ENCODE data around the gene TIMP1. TPM values are rescaled to one million over a fixed set of nuclear protein-coding genes. Genes with fewer than 3 reads are reported as not detected.
A peak's percentile ranks its signal among the peaks of the same experiment; 100 is the strongest.

The TIMP1 gene
- 10 to 100 TPM; 58.7 to 68.5 TPM for total RNA-seq

DNA sequence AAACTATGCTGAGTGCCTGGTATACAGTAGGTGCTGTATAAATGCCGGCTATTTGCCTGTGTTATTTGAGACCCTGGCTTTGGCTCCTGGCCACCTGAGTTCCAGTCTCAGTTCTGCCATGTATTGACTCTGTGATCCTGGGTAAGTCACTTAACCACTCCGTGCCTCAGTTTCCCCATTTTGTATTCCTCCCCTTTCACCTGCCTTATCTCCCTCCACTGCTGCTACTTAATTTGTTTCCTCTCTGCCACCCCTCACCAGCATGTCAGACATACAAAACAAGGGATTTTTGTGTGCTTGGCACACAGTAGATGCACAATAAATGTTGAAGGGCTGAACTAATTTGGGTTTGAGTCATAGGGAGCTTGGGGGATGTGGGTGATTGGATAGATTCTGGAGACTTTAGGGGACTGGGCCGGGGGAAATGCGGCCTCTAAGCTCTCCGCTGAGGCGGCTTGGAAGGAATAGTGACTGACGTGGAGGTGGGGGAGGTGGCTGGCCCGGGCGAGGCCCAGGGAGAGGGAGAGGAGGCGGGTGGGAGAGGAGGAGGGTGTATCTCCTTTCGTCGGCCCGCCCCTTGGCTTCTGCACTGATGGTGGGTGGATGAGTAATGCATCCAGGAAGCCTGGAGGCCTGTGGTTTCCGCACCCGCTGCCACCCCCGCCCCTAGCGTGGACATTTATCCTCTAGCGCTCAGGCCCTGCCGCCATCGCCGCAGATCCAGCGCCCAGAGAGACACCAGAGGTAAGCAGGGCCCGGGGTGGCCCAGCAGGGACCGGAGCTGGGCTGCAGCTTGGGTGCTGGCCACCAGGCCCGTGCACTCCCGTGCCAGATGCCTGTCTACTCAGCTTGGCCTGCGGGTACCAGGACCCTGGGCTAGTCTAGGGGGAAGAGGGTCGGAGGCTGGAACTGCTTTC lies at the start of gene TIMP1:
TSS of gene TIMP1 (plus strand) at position 706 of the 917 bp plus-strand sequence. CDS start 980 bp downstream, outside the sequence.
- H3K36me3 Mint-ChIP-seq (ENCODE audit: low read depth): peaks cover 12% of the 10 kb centered on the region
- ATAC-seq: peak; percentile 99
- ChIA-PET POLR2A (interaction anchor here (1.0 kb wide), 1 partner anchor 26 kb away, joined by 3 read pairs; no protein-coding TSS in a partner anchor), CTCF (interaction anchor here (1.5 kb wide), 1 partner anchor 47 kb away, joined by 6 read pairs; no protein-coding TSS in a partner anchor)
- peaks cover 5% of the 10 kb centered on the region for H3K27me3 Mint-ChIP-seq (ENCODE audit: low read depth)
- H3K9me3 Mint-ChIP-seq (ENCODE audit: insufficient read depth): no peaks in the 10 kb centered on the region
- H3K27ac Mint-ChIP-seq: peak within 1 kb of the TSS; percentile 72
- peaks cover 21% of the 10 kb centered on the region for H3K4me1 Mint-ChIP-seq (ENCODE audit: low read depth)
- DNase-seq: peak; percentile 89
- peak within 1 kb of the TSS; percentile 54 for H3K4me3 Mint-ChIP-seq

- ChIA-PET POLR2A (no interaction called here), CTCF (no interaction called here)
- ATAC-seq (no peak), DNase-seq (no peak)
- H3K36me3 Mint-ChIP-seq (ENCODE audit: low read depth): no peaks in the 10 kb centered on the region
- H3K27ac Mint-ChIP-seq: no peak overlapping the region
- peaks cover 2% of the 10 kb centered on the region for H3K4me1 Mint-ChIP-seq (ENCODE audit: low read depth)
- no peaks in the 10 kb centered on the region for H3K27me3 Mint-ChIP-seq (ENCODE audit: low read depth)
- H3K4me3 Mint-ChIP-seq: no peak overlapping the region
- no peaks in the 10 kb centered on the region for H3K9me3 Mint-ChIP-seq (ENCODE audit: insufficient read depth)
These were observed 42.4 kb upstream of the TIMP1 start for GRCh38 chrX:47539860-47540259.

DNA sequence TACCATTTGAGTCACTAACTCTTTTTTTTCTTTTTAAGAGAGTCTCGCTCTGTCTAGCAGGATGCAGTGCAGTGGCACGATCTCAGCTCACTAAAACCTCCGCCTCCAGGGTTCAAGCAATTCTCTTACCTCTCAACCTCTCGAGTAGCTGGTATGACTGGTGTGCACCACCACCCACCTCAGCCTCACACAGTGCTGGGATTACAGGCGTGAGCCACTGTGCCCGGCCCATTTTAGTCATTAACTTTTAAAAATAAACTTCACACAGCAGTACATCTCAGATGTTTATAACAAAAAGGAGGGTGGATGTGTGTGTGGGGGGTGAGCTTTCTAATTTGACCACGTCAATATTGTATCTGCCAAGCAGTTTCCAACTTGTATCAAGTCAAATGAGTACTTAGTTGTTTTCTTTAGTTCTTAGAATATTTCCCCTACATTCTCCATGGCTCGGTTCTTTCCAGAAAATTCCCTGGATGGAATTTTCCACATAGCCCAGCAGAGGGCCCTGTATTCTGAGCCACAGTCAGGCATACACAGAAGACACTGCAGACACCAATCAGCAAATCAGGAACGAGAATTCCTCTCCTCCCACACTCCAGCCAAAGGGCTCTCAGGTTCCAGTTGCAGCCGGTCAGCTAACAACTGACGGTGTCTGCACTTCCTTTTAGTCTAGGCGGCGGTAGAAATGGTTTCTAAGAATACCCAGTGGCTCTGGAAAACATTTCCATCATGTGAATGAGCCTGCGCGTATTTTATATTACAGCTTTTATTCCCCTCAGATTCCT lies 41.3 kb upstream of the TIMP1 start:
- H3K27me3 Mint-ChIP-seq (ENCODE audit: low read depth): no peaks in the 10 kb centered on the region
- CTCF ChIA-PET: no interaction called here
- POLR2A ChIA-PET: no interaction called here

GRCh38 chrX:47543496-47543895 lies 38.7 kb upstream of the TIMP1 start:
- CTCF ChIA-PET: no interaction called here

More for the DNA sequence above, 41.3 kb upstream of the TIMP1 start:
- Mint-ChIP-seq H3K4me3 (no peak overlapping the region), H3K9me3 (ENCODE audit: insufficient read depth) (no peaks in the 10 kb centered on the region), H3K4me1 (ENCODE audit: low read depth) (peaks cover 2% of the 10 kb centered on the region), H3K36me3 (ENCODE audit: low read depth) (no peaks in the 10 kb centered on the region), H3K27ac (no peak overlapping the region)
- ATAC-seq (no peak), DNase-seq (no peak)

GRCh38 chrX:47556045-47556623 lies 26.1 kb upstream of the TIMP1 start:
- peak; percentile 90 for DNase-seq
- Mint-ChIP-seq H3K4me1 (ENCODE audit: low read depth) (peaks cover 22% of the 10 kb centered on the region), H3K9me3 (ENCODE audit: insufficient read depth) (no peaks in the 10 kb centered on the region), H3K27ac (peak overlapping the region; percentile 90), H3K36me3 (ENCODE audit: low read depth) (no peaks in the 10 kb centered on the region), H3K27me3 (ENCODE audit: low read depth) (no peaks in the 10 kb centered on the region), H3K4me3 (peak overlapping the region; percentile 82)
- peak; percentile 93 for ATAC-seq
- ChIA-PET CTCF (interaction anchor here (0.9 kb wide), 1 partner anchor 411 kb away, joined by 3 read pairs; the partner anchor contains the start of gene RBM10), POLR2A (interaction anchor here (0.6 to 1.3 kb wide), 6 partner anchors 9 to 337 kb away, joined by 3 to 4 read pairs (median 3); partner anchors contain the start of genes CDK16, CFP and TIMP1)

More at GRCh38 chrX:47543496-47543895, 38.7 kb upstream of the TIMP1 start:
- DNase-seq: no peak
- H3K36me3 Mint-ChIP-seq (ENCODE audit: low read depth): no peaks in the 10 kb centered on the region
- ATAC-seq: no peak
- POLR2A ChIA-PET: no interaction called here
- H3K27me3 Mint-ChIP-seq (ENCODE audit: low read depth): no peaks in the 10 kb centered on the region
- H3K27ac Mint-ChIP-seq: no peak overlapping the region
- H3K9me3 Mint-ChIP-seq (ENCODE audit: insufficient read depth): no peaks in the 10 kb centered on the region
- peaks cover 2% of the 10 kb centered on the region for H3K4me1 Mint-ChIP-seq (ENCODE audit: low read depth)
- no peak overlapping the region for H3K4me3 Mint-ChIP-seq

GRCh38 chrX:47558436-47558835 lies 23.8 kb upstream of the TIMP1 start:
- Mint-ChIP-seq H3K9me3 (ENCODE audit: insufficient read depth) (no peaks in the 10 kb centered on the region), H3K27me3 (ENCODE audit: low read depth) (no peaks in the 10 kb centered on the region), H3K36me3 (ENCODE audit: low read depth) (peaks cover 4% of the 10 kb centered on the region), H3K27ac (no peak overlapping the region), H3K4me3 (no peak overlapping the region), H3K4me1 (ENCODE audit: low read depth) (peaks cover 36% of the 10 kb centered on the region)
- ATAC-seq (no peak), DNase-seq (no peak)
- CTCF ChIA-PET: interaction anchor here (1.3 kb wide), 1 partner anchor 61 kb away, joined by 6 read pairs; no protein-coding TSS in a partner anchor
- POLR2A ChIA-PET: no interaction called here

DNA sequence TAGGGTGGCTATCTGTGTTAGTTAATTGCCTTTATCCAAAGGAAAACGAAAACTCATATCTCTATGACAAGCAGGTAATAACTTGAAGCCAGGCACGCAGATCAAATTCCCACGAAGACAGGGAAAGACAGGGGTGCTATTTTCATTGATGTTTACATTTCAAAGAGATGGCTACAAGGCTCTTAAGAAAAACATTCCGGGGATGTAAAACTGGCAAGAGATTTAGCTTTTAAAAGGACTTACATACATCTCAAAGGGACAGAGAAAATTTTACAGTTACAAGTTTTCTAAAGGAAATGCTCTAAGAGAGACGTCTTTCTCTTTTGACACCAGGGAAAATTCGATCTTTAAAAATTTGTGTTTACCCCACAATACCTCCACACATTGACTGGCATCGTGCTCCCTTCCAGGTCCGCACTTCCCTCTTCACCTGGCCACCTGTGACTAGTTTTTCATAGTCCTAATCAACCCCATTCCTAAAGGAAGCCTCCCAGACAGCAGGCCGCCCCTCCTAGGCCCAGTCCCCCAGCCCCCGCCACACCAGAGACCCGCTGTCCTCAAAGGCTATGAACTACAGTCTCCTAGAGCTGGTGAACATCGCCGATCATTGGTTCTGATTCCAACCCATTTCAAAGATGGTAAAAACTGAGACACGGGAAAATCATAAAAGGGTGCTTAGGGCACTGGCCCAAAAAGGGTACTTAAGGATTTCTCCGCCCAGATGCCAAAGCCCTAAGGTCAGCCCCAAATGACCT lies 21.9 kb upstream of the TIMP1 start:
- DNase-seq (no peak), ATAC-seq (no peak)
- ChIA-PET POLR2A (no interaction called here), CTCF (interaction anchor here (1.0 kb wide), 1 partner anchor 12 kb away, joined by 3 read pairs; no protein-coding TSS in a partner anchor)
- peaks cover 15% of the 10 kb centered on the region for H3K36me3 Mint-ChIP-seq (ENCODE audit: low read depth)
- H3K27me3 Mint-ChIP-seq (ENCODE audit: low read depth): no peaks in the 10 kb centered on the region
- peak overlapping the region; percentile 96 for H3K27ac Mint-ChIP-seq
- no peaks in the 10 kb centered on the region for H3K9me3 Mint-ChIP-seq (ENCODE audit: insufficient read depth)
- H3K4me1 Mint-ChIP-seq (ENCODE audit: low read depth): peaks cover 45% of the 10 kb centered on the region
- H3K4me3 Mint-ChIP-seq: peak overlapping the region; percentile 88

DNA sequence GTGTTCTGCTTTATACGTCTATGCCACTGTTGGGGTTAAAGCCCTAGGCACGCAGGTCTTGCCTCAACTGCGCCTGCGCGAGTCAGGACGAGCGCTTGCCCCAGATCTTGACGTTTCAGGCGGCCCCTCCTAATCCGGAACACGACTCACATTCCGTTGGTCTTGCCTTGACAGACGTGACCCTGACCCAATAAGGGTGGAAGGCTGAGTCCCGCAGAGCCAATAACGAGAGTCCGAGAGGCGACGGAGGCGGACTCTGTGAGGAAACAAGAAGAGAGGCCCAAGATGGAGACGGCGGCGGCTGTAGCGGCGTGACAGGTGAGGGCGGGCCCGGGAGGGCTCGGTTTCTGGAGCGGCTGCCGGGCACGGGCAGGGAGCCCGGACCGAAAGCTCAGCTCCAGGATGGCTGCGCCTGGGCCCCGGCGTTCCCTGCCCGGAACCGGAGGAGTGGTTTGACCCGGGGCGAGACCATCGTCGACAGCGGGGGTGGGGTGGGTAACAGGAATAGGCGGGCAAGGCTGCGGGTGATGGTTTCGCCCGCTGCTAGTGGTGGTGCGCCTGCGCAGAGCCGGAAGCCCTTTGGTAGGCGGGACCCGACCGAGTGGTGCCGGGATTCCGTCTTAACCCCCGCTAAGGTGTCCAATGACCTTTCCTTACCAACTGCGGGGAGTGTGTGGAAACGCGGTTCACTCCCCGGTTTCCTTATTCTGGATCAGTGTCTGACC lies 21.1 kb upstream of the TIMP1 start, which contains the start of gene ARAF:
TSS of gene ARAF (plus strand) at position 272 of the 725 bp plus-strand sequence. CDS start 1,763 bp downstream, outside the sequence.
- Mint-ChIP-seq H3K9me3 (ENCODE audit: insufficient read depth) (no peaks in the 10 kb centered on the region), H3K4me1 (ENCODE audit: low read depth) (peaks cover 43% of the 10 kb centered on the region), H3K36me3 (ENCODE audit: low read depth) (peaks cover 15% of the 10 kb centered on the region), H3K4me3 (peak within 1 kb of the TSS; percentile 88), H3K27ac (peak within 1 kb of the TSS; percentile 96), H3K27me3 (ENCODE audit: low read depth) (no peaks in the 10 kb centered on the region)
- ChIA-PET CTCF (interaction anchor here (1.2 kb wide), 1 partner anchor 68 kb away, joined by 5 read pairs; no protein-coding TSS in a partner anchor), POLR2A (no interaction called here)
- ATAC-seq: peak; percentile 95
- DNase-seq: peak; percentile 97

DNA sequence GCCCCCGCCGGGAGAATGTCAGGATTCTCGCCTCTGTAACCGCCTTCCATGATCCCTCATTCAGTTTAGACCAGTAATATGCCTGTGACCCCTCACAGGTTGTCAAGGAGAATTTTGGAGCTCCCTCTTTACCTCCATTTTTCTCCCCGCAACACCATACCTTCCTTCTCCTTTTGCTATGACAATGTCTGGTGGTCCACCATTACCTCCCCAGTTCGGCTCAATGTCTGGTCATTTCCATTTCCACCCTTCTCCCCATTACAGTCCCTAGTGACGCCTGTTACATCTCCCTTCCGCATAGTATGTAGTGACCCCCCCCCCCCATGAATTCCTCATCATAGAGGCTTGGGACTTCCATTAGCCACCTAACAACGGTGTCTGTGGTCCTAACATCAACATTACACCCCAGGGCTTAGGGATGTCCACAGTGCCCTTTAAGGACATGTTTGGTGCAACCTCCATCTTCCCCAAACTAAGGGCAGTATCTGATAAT lies 20.5 kb upstream of the TIMP1 start:
- CTCF ChIA-PET: interaction anchor here (1.2 kb wide), 1 partner anchor 67 kb away, joined by 5 read pairs; no protein-coding TSS in a partner anchor
- H3K4me1 Mint-ChIP-seq (ENCODE audit: low read depth): peaks cover 39% of the 10 kb centered on the region
- H3K27ac Mint-ChIP-seq: peak overlapping the region; percentile 96
- no peaks in the 10 kb centered on the region for H3K9me3 Mint-ChIP-seq (ENCODE audit: insufficient read depth)
- H3K27me3 Mint-ChIP-seq (ENCODE audit: low read depth): no peaks in the 10 kb centered on the region
- no peak for ATAC-seq
- DNase-seq: no peak
- POLR2A ChIA-PET: no interaction called here
- peak overlapping the region; percentile 88 for H3K4me3 Mint-ChIP-seq
- H3K36me3 Mint-ChIP-seq (ENCODE audit: low read depth): peaks cover 19% of the 10 kb centered on the region

DNA sequence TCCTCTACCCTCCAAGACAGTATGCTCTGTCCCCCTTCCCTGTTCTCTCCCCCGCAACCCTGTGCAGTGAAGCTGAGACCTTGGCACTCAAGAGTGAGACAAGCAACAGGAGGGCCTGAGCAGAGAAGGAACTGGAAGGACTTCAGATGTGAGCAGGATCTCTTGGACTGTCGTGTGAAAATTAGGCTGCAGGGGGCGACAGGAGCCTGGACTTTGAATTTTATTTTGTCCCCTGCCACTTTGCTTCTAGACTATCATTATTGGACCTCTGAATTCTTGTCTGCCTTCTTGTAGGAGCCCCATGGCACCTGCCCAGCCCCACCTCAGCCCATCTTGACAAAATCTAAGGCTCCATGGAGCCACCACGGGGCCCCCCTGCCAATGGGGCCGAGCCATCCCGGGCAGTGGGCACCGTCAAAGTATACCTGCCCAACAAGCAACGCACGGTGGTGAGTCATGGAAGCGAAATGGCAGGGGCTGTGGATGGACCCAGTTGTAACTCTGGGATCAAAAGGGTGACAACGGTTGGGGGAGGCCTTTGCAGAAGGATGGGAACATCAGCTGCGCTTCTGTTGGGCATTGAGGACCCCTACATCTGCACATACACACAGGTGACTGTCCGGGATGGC lies 19.5 kb upstream of the TIMP1 start:
- DNase-seq (peak; percentile 60), ATAC-seq (no peak)
- peak overlapping the region; percentile 60 for H3K4me3 Mint-ChIP-seq
- ChIA-PET POLR2A (no interaction called here), CTCF (no interaction called here)
- no peaks in the 10 kb centered on the region for H3K27me3 Mint-ChIP-seq (ENCODE audit: low read depth)
- no peaks in the 10 kb centered on the region for H3K9me3 Mint-ChIP-seq (ENCODE audit: insufficient read depth)
- peaks cover 36% of the 10 kb centered on the region for H3K4me1 Mint-ChIP-seq (ENCODE audit: low read depth)
- H3K36me3 Mint-ChIP-seq (ENCODE audit: low read depth): peaks cover 24% of the 10 kb centered on the region
- peak overlapping the region; percentile 74 for H3K27ac Mint-ChIP-seq

Data from activated CD8-positive, alpha-beta T cell treated with anti-CD3 and anti-CD28 coated beads, Interleukin-2, amount 10 ng/mL, durations not matched to agents 7 days and 5 days (primary cell).